ENCODE results near the gene CSTF1.

GRCh38 chr20:56388882-56389281 lies 3.6 kb upstream of the CSTF1 start:
- TF ChIP-seq, protein P1, sequence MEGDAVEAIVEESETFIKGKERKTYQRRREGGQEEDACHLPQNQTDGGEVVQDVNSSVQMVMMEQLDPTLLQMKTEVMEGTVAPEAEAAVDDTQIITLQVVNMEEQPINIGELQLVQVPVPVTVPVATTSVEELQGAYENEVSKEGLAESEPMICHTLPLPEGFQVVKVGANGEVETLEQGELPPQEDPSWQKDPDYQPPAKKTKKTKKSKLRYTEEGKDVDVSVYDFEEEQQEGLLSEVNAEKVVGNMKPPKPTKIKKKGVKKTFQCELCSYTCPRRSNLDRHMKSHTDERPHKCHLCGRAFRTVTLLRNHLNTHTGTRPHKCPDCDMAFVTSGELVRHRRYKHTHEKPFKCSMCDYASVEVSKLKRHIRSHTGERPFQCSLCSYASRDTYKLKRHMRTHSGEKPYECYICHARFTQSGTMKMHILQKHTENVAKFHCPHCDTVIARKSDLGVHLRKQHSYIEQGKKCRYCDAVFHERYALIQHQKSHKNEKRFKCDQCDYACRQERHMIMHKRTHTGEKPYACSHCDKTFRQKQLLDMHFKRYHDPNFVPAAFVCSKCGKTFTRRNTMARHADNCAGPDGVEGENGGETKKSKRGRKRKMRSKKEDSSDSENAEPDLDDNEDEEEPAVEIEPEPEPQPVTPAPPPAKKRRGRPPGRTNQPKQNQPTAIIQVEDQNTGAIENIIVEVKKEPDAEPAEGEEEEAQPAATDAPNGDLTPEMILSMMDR (IDR thresholded peaks at IDR 0.05; ENCODE audit: poor library complexity) = no peak
- TF ChIP-seq EZH2 (IDR thresholded peaks at IDR 0.05; ENCODE audit: borderline replicate concordance) = no peak

Data from hepatocyte (in vitro differentiated cells).